Ramos (cell line): ENCODE results near the gene ZACN.

ENCODE experiments used
- in situ Hi-C: fragments of 300-500 bp; cut with MboI; formaldehyde crosslinking; loops from one replicate; pipeline ENCODE4 v1.14.3; 2022; ENCODE audit warnings: low sequenced_read_pairs; ENCODE audit not compliant: unreplicated experiment

The ZACN gene

DNA sequence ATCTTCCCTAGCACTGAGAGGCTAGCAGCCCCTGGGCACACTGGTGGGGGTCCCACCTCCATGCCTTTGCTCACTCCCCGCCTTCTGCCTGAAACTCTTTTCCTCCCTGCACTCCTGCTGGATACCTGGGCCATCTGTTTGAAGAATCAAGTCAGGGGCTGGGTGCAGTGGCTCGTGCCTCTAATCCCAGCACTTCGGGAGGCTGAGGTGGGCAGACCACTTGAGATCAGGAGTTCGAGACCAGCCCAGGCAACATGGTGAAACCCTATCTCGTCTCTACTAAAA is 46.4 kb downstream of the ZACN start:
- in situ Hi-C loops: loop anchor here (5.0 kb wide), 1 partner anchor 167 kb away; no protein-coding TSS in a partner anchor

DNA sequence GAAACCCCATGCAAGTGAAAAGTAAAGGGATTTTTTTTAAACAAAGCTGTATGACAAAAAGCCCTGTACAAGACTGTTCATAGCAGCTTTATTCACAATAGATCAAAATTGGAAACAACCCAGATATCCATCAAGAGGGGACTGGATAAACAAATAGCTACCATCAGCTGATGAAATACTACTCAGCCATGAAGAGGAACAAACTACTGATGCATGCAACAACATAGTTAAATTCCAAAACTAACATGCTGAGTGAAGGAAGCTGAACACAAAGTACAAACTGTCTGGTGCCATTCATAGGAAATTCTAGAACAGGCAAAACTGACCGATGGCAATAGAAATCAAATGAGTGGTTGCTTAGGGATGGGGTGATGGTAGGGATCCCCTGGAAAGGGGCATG is 46.9 kb downstream of the ZACN start:
- in situ Hi-C loops: loop anchor here (5.0 kb wide), 1 partner anchor 166 kb away; no protein-coding TSS in a partner anchor

GRCh38 chr17:76130473-76130872 is 51.5 kb downstream of the ZACN start:
- in situ Hi-C loops: no loop called here

DNA sequence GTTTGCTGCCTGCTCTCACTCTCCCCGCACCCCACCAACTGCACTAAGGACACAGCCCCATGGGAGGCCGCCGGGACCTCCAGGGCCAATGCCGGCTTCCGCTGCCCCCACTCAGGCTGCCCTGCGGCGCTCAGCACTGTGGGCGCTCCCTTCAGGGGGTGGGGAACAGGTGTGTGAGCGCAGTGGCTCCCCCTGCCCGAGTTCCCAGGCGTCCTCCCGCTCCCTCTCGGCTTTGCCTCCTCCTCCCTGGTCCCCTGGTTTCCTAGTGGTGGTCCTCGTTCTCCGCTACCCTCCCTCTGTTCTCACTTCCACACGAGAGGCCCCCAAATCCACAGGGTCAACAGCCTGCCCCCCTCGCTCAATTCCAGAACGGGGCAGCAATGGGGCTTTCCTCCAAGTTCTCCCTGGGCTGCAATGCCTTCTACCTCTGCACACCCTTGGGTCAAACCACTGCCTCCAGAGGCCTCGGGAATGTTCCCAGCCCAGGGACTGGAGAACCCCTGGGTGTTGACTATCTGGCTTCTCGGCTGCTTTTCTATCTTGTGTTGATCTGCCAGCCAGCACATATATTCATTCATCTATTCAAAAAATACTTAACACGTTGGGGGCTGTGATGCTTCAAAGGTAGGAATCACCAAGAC is 52.2 kb downstream of the ZACN start:
- in situ Hi-C loops: no loop called here

DNA sequence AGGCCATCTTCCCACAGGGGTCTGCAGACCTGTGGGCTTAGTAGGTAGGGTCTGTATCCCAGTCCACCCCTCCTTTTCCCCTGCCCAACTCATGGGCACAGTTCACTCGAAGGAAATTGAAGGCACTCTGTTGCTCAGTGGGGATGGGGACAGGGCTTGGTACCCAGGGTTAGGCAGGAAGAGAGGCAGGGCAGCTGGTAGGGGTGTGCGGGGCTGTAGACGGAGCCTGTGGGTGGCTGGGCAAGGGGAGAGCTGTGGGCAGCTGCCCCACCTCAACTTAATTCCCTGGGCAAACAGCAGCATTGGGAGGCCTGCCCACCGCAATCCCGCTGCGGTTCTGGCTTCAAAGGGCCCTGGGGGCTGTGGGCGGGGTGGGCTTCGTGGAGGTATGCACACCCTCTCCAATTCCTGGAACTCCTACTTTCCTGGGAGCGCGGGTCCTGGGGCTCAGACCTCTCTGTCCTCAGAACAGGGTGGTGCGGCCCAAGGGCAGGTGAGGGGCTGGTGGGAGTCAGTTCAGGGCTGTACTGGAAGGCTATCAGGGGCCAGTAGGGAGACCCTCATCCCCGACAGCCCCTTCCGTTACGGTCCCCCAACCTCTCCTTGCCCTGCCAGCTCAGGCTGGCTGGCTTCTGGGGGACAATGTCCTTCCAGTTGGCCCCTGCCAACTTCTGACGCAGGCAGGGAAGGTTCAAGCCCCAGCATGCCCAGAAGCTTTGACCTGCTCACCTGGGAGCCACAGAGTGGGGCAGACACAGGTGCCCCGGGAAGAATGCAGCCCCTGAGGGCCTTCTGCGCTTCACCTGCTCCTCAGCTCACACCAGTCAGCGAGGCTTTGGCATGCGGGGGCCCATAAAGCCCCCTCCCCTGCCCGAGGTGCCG is 53.0 kb downstream of the ZACN start:
- in situ Hi-C loops: no loop called here
